SKM-1 (cell line): Measurements from ENCODE around the gene TSPAN2.

Source experiments
- DNase-seq: peaks from one replicate; lab custom pipeline; 2025; ENCODE audit not compliant: unreplicated experiment; lab: John Stamatoyannopoulos, UW

TSPAN2 gene

GRCh38 chr1:115089420-115090185, at the start of gene TSPAN2:
Gene TSPAN2, minus strand, starts transcription at chr1:115089503. Its CDS starts 71 bp downstream, at chr1:115089432.
- DNase-seq: no peak

GRCh38 chr1:115138973-115139372, 49.7 kb upstream of the TSPAN2 start:
- DNase-seq: peak; percentile 54

- DNase-seq: no peak
Measured at GRCh38 chr1:115138271-115138670, 49.0 kb upstream of the TSPAN2 start.

- DNase-seq: no peak
Measured at GRCh38 chr1:115137191-115137590, 47.9 kb upstream of the TSPAN2 start.

GRCh38 chr1:115136706-115137105, 47.4 kb upstream of the TSPAN2 start:
- DNase-seq: no peak

GRCh38 chr1:115136106-115136505, 46.8 kb upstream of the TSPAN2 start:
- DNase-seq: no peak

GRCh38 chr1:115135681-115136080, 46.4 kb upstream of the TSPAN2 start:
- no peak for DNase-seq

- DNase-seq: no peak
Measured at GRCh38 chr1:115134850-115135480, 45.7 kb upstream of the TSPAN2 start.

GRCh38 chr1:115134231-115134630, 44.9 kb upstream of the TSPAN2 start:
- DNase-seq: no peak

- DNase-seq: no peak
Measured at GRCh38 chr1:115133440-115133839, 44.1 kb upstream of the TSPAN2 start.

GRCh38 chr1:115130786-115131185, 41.5 kb upstream of the TSPAN2 start:
- no peak for DNase-seq

GRCh38 chr1:115129071-115129640, 39.9 kb upstream of the TSPAN2 start:
- DNase-seq: no peak

- DNase-seq: no peak
Measured at GRCh38 chr1:115127539-115127938, 38.2 kb upstream of the TSPAN2 start.

- no peak for DNase-seq
Measured at GRCh38 chr1:115126516-115126915, 37.2 kb upstream of the TSPAN2 start.

- DNase-seq: no peak
Measured at GRCh38 chr1:115123116-115123515, 33.8 kb upstream of the TSPAN2 start.

GRCh38 chr1:115121793-115122192, 32.5 kb upstream of the TSPAN2 start:
- DNase-seq: no peak

GRCh38 chr1:115120296-115120695, 31.0 kb upstream of the TSPAN2 start:
- no peak for DNase-seq

- DNase-seq: no peak
Measured at GRCh38 chr1:115118611-115119010, 29.3 kb upstream of the TSPAN2 start.

- DNase-seq: no peak
Measured at GRCh38 chr1:115118086-115118485, 28.8 kb upstream of the TSPAN2 start.

- no peak for DNase-seq
Measured at GRCh38 chr1:115117298-115117697, 28.0 kb upstream of the TSPAN2 start.

- no peak for DNase-seq
Measured at GRCh38 chr1:115116512-115116911, 27.2 kb upstream of the TSPAN2 start.

- DNase-seq: no peak
Measured at GRCh38 chr1:115115521-115116161, 26.3 kb upstream of the TSPAN2 start.
